Natural killer cell (primary cell): ENCODE results near the gene PELO. TPM values are rescaled to one million over a fixed set of nuclear protein-coding genes. Genes with fewer than 3 reads are reported as not detected.

ENCODE experiments used
- ATAC-seq, 3 donors: fragments of 150-1000 bp in 2 of 3; fragments of 200-7000 bp in 1 of 3; cut with Tn5 transposase; 1 replicate in 1 of 3; 2 replicates in 2 of 3; pipeline ENCODE4 v1.10.0; 2021; ENCODE audit warnings: mild to moderate bottlenecking in 2 of 3, moderate library complexity in 2 of 3
- DNase-seq, 2 donors: peaks; one replicate each; pipeline versions ENCODE4 v3.0.0 to v3.0.0-alpha.2; 2013 to 2021; ENCODE audit warnings: mixed read lengths in 1 of 2
- H3K27ac ChIP-seq: one replicate; pipeline ENCODE4 v1.5.1; 2013; ENCODE audit warnings: mild to moderate bottlenecking, low read length
- H3K27me3 ChIP-seq: one replicate; pipeline ENCODE4 v1.6.1; 2013; ENCODE audit warnings: low read length; ENCODE audit not compliant: control insufficient read depth, insufficient read depth
- H3K36me3 ChIP-seq: one replicate; pipeline ENCODE4 v1.6.1; 2013; ENCODE audit warnings: low read length; ENCODE audit not compliant: control insufficient read depth, insufficient read depth
- H3K4me1 ChIP-seq: one replicate; pipeline ENCODE4 v1.6.1; 2013; ENCODE audit warnings: low read length; ENCODE audit not compliant: control insufficient read depth, insufficient read depth
- H3K4me3 ChIP-seq: one replicate; pipeline ENCODE4 v1.5.1; 2013; ENCODE audit warnings: low read length
- H3K9me3 ChIP-seq: one replicate; pipeline ENCODE4 v1.6.1; 2013; ENCODE audit warnings: low read length; ENCODE audit not compliant: control insufficient read depth, insufficient read depth
- H3K27ac Mint-ChIP-seq, 2 donors: one replicate each; pipeline ENCODE4 v1.8.0; 2022; ENCODE audit warnings: mild to moderate bottlenecking in 2 of 2, mixed read lengths in 2 of 2, moderate library complexity in 1 of 2
- H3K27me3 Mint-ChIP-seq, 2 donors: one replicate each; pipeline ENCODE4 v1.8.0; 2022; ENCODE audit warnings: low read depth in 2 of 2, mixed read lengths in 2 of 2
- H3K36me3 Mint-ChIP-seq: one replicate; pipeline ENCODE4 v1.8.0; 2022; ENCODE audit warnings: mixed read lengths
- H3K4me1 Mint-ChIP-seq, 2 donors: one replicate each; pipeline ENCODE4 v1.8.0; 2022; ENCODE audit warnings: mixed read lengths in 2 of 2
- H3K4me3 Mint-ChIP-seq: one replicate; pipeline ENCODE4 v1.8.0; 2022; ENCODE audit warnings: mild to moderate bottlenecking, moderate library complexity, mixed read lengths
- H3K9me3 Mint-ChIP-seq, 2 donors: one replicate each; pipeline ENCODE4 v1.8.0; 2022; ENCODE audit warnings: mixed read lengths in 2 of 2
- WGBS: methylation state at CpG from one replicate; pipeline ENCODE4 v1.1.7; 2013; ENCODE audit warnings: missing lambda C conversion rate; ENCODE audit not compliant: insufficient coverage; 5-methylcytosine and 5-hydroxymethylcytosine counted together
- intact Hi-C: fragments of 100-400 bp; cut with micrococcal nuclease; formaldehyde crosslinking; loops from one replicate; pipeline ENCODE4 v1.14.2; 2022
- total RNA-seq, 4 donors: library from RNA; stranded (reverse); fragments of 120-200 nt in 1 of 4; gene quantifications; one replicate each; pipeline versions ENCODE4 v1.2.3 to v1.2.4, GENCODE V29; 2013 to 2022
- TF ChIP-seq, protein P1 (sequence below): fragments of 200-600 bp; IDR thresholded peaks from one replicate; pipeline ENCODE4 v1.8.0; 2022; ENCODE audit warnings: antibody characterized with exemption

PELO gene
- total RNA-seq, 3 donors from 2014 or later (not counting 1 experiment from before 2014, with no cell fraction given): 2.6 to 3.9 (median 3.7) TPM

DNA sequence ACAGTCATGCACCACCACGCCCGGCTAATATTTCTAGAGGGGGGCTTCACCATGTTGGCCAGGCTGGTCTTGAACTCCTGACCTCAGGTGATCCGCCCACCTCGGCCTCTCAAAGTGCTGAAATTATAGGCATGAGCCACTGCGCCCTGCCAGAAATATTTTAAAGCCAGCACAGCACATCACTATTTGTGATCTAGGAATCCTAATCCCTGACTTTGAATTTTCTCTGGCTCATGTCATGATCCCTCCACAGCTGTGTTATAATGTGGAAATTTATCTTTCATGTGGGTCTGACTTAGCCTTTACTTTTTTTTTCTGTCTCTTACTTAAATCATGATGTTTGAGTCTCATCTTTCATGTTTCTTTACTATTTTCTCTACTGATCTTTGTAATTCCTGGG, 18.7 kb upstream of the PELO start:
- H3K4me1 ChIP-seq: peaks cover 5% of the 10 kb centered on the region
- ATAC-seq (no peak), DNase-seq (no peak)
- H3K9me3 ChIP-seq: no peaks in the 10 kb centered on the region
- no peak overlapping the region for H3K27ac ChIP-seq
- no peaks in the 10 kb centered on the region for H3K27me3 ChIP-seq
- Mint-ChIP-seq H3K36me3 (no peaks in the 10 kb centered on the region), H3K4me1 (peaks cover 18 to 26% of the 10 kb centered on the region in 2 donors), H3K9me3 (no peaks in the 10 kb centered on the region), H3K27ac (no peak overlapping the region), H3K27me3 (peaks cover 3 to 21% of the 10 kb centered on the region in 2 donors), H3K4me3 (no peak overlapping the region)
- 94% methylated on average over 5 of the region's 5 CpGs for WGBS
- H3K36me3 ChIP-seq: no peaks in the 10 kb centered on the region
- H3K4me3 ChIP-seq: no peak overlapping the region
- TF ChIP-seq, protein P1, sequence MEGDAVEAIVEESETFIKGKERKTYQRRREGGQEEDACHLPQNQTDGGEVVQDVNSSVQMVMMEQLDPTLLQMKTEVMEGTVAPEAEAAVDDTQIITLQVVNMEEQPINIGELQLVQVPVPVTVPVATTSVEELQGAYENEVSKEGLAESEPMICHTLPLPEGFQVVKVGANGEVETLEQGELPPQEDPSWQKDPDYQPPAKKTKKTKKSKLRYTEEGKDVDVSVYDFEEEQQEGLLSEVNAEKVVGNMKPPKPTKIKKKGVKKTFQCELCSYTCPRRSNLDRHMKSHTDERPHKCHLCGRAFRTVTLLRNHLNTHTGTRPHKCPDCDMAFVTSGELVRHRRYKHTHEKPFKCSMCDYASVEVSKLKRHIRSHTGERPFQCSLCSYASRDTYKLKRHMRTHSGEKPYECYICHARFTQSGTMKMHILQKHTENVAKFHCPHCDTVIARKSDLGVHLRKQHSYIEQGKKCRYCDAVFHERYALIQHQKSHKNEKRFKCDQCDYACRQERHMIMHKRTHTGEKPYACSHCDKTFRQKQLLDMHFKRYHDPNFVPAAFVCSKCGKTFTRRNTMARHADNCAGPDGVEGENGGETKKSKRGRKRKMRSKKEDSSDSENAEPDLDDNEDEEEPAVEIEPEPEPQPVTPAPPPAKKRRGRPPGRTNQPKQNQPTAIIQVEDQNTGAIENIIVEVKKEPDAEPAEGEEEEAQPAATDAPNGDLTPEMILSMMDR: no peak
- intact Hi-C loops: no loop called here

DNA sequence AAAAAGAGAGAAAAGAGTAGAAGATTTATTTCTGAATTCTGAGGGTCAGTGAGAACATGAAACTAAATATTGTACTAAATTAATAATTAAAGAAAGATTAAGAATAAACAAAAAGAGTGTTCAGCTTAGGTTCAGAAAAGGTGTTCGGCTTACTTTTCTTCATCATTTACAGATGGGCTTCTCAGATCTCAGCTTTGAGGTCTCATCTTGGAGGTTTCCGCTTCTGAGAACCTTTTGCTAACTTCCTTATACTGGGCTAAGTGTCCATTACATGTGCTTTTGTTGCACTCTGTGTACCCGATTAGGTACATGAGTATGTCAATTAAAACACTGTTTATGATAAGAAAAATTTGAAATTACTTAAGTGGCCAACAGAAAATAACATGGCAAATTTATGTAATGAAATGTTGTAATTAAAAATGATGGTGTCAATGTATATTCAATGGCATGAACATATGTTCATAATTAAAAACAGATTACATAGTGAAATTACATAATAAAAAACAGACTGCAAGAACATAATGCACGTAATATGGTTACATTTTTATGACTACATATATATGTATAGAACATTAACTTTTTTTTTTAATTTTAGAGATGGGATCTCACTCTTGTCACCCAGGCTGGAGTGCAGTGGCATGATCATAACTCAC, 17.3 kb upstream of the PELO start:
- Mint-ChIP-seq H3K4me3 (no peak overlapping the region), H3K27ac (no peak overlapping the region), H3K36me3 (no peaks in the 10 kb centered on the region), H3K9me3 (no peaks in the 10 kb centered on the region), H3K4me1 (peaks cover 23 to 31% of the 10 kb centered on the region in 2 donors), H3K27me3 (peaks cover 5 to 26% of the 10 kb centered on the region in 2 donors)
- ATAC-seq: no peak
- TF ChIP-seq, protein P1: no peak
- no peak for DNase-seq
- peaks cover 5% of the 10 kb centered on the region for H3K4me1 ChIP-seq
- 97% methylated on average over 3 of the region's 4 CpGs for WGBS
- H3K36me3 ChIP-seq: no peaks in the 10 kb centered on the region
- intact Hi-C loops: no loop called here
- H3K27me3 ChIP-seq: no peaks in the 10 kb centered on the region
- H3K27ac ChIP-seq: no peak overlapping the region
- H3K4me3 ChIP-seq: no peak overlapping the region
- H3K9me3 ChIP-seq: no peaks in the 10 kb centered on the region

DNA sequence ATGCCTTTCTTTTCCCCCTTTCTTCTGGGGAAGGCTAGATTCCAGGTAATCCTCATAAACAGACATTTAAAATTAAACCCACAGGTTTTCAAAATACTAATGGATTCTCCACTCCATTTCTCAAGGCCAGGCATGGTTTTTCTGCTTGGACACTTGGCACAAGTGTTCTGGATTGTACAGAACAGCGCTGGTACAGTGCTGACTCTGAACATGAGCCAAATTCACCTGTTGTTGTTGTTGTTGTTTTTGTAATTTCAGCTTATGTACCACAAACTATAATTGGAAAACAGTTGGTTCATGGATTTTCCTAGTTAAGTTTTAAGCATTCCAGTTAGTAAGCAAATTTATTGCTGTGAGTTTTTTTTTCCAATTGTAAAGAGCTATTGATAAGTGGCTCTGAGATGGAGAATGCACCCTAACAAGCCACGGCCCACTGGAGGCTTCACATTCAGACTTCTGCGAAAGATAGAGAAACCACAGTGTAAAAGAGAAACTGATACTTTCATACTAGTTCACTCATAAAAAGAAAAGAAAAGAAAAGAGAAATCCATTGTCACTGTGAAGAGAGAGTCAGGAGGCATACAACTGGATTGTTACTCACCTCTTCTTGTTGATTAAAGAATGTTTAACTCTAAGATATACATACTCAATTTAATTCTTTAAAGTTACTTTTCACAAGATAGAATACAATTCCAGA, 16.2 kb upstream of the PELO start:
- peaks cover 12% of the 10 kb centered on the region for H3K4me1 ChIP-seq
- H3K4me3 ChIP-seq: no peak overlapping the region
- intact Hi-C loops: no loop called here
- peak overlapping the region; percentile 4 for H3K4me3 Mint-ChIP-seq
- peaks cover 5 to 26% of the 10 kb centered on the region in 2 donors for H3K27me3 Mint-ChIP-seq
- H3K27ac Mint-ChIP-seq: peak overlapping the region in 1 of 2 donors; percentile 79
- H3K4me1 Mint-ChIP-seq: peaks cover 33 to 41% of the 10 kb centered on the region in 2 donors
- no peaks in the 10 kb centered on the region for H3K27me3 ChIP-seq
- 80% methylated on average over 2 of the region's 3 CpGs for WGBS
- TF ChIP-seq, protein P1: no peak
- no peaks in the 10 kb centered on the region for H3K9me3 Mint-ChIP-seq
- H3K9me3 ChIP-seq: no peaks in the 10 kb centered on the region
- peak; percentile 50 to 60 (median 55) for ATAC-seq
- H3K36me3 Mint-ChIP-seq: no peaks in the 10 kb centered on the region
- H3K36me3 ChIP-seq: no peaks in the 10 kb centered on the region
- DNase-seq: peak in 1 of 2 donors; percentile 54
- no peak overlapping the region for H3K27ac ChIP-seq
